ENCODE results near the gene PARP3.

- TF ChIP-seq, protein P1, sequence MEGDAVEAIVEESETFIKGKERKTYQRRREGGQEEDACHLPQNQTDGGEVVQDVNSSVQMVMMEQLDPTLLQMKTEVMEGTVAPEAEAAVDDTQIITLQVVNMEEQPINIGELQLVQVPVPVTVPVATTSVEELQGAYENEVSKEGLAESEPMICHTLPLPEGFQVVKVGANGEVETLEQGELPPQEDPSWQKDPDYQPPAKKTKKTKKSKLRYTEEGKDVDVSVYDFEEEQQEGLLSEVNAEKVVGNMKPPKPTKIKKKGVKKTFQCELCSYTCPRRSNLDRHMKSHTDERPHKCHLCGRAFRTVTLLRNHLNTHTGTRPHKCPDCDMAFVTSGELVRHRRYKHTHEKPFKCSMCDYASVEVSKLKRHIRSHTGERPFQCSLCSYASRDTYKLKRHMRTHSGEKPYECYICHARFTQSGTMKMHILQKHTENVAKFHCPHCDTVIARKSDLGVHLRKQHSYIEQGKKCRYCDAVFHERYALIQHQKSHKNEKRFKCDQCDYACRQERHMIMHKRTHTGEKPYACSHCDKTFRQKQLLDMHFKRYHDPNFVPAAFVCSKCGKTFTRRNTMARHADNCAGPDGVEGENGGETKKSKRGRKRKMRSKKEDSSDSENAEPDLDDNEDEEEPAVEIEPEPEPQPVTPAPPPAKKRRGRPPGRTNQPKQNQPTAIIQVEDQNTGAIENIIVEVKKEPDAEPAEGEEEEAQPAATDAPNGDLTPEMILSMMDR (IDR thresholded peaks at IDR 0.05), result no peak
- TF ChIP-seq HEYL (CRISPR knock-in tag; IDR thresholded peaks at IDR 0.05), result no peak
These were observed 19.7 kb downstream of the PARP3 start for GRCh38 chr3:51961602-51962569.

Data from A549 (cell line).